HG03439 (cell line): ENCODE measurements around the gene PGM5.
"Not testable (repeated sequence)": the region's sequence is repeated elsewhere in the genome, so short reads cannot be mapped to it uniquely, and the experiment has no call there.

ENCODE experiments used
- ATAC-seq: cut with Tn5 transposase; IDR thresholded peaks from one replicate; pipeline ENCODE4 v1.9.1; 2021; ENCODE audit warnings: mild to moderate bottlenecking, moderate library complexity; ENCODE audit not compliant: unreplicated experiment

The PGM5 gene

GRCh38 chr9:68356380-68357118, at the start of gene PGM5:
PGM5 (plus strand) TSS chr9:68356611; CDS start chr9:68357128, 517 bp downstream.
- peak; percentile 53 for ATAC-seq

GRCh38 chr9:68307127-68307526, 49.3 kb upstream of the PGM5 start:
- ATAC-seq = not testable (repeated sequence)

GRCh38 chr9:68307654-68308053, 48.8 kb upstream of the PGM5 start:
- not testable (repeated sequence) for ATAC-seq

GRCh38 chr9:68311208-68311607, 45.2 kb upstream of the PGM5 start:
- not testable (repeated sequence) for ATAC-seq

- not testable (repeated sequence) for ATAC-seq
Measured at GRCh38 chr9:68318209-68318608, 38.2 kb upstream of the PGM5 start.

- not testable (repeated sequence) for ATAC-seq
Measured at GRCh38 chr9:68323749-68324148, 32.7 kb upstream of the PGM5 start.

- ATAC-seq = not testable (repeated sequence)
Measured at GRCh38 chr9:68324518-68324917, 31.9 kb upstream of the PGM5 start.

GRCh38 chr9:68329106-68329505, 27.3 kb upstream of the PGM5 start:
- not testable (repeated sequence) for ATAC-seq

GRCh38 chr9:68330531-68331173, 25.8 kb upstream of the PGM5 start:
- not testable (repeated sequence) for ATAC-seq

- not testable (repeated sequence) for ATAC-seq
Measured at GRCh38 chr9:68332122-68332521, 24.3 kb upstream of the PGM5 start.

GRCh38 chr9:68335935-68336334, 20.5 kb upstream of the PGM5 start:
- ATAC-seq = not testable (repeated sequence)

- ATAC-seq = not testable (repeated sequence)
Measured at GRCh38 chr9:68336639-68337339, 19.6 kb upstream of the PGM5 start.

- ATAC-seq = not testable (repeated sequence)
Measured at GRCh38 chr9:68338000-68338399, 18.4 kb upstream of the PGM5 start.

GRCh38 chr9:68342265-68343025, 14.0 kb upstream of the PGM5 start:
- ATAC-seq = peak; percentile 83

- ATAC-seq = not testable (repeated sequence)
Measured at GRCh38 chr9:68343242-68343641, 13.2 kb upstream of the PGM5 start.

GRCh38 chr9:68343992-68344391, 12.4 kb upstream of the PGM5 start:
- not testable (repeated sequence) for ATAC-seq

GRCh38 chr9:68351689-68352088, 4.7 kb upstream of the PGM5 start:
- ATAC-seq = not testable (repeated sequence)

GRCh38 chr9:68355993-68356379, 425 bp upstream of the PGM5 start:
- not testable (repeated sequence) for ATAC-seq

- peak; percentile 6 for ATAC-seq
Measured at GRCh38 chr9:68357119-68357714, 806 bp downstream of the PGM5 start.

- ATAC-seq = not testable (repeated sequence)
Measured at GRCh38 chr9:68366933-68367547, 10.6 kb downstream of the PGM5 start.
